ENCODE data around the gene ROBO1. TPM values are rescaled to one million over a fixed set of nuclear protein-coding genes. Genes with fewer than 3 reads are reported as not detected.
"Not testable (repeated sequence)": the region's sequence is repeated elsewhere in the genome, so short reads cannot be mapped to it uniquely, and the experiment has no call there.

Gene ROBO1
- total RNA-seq, 2 experiments from 2014 or later = 8.6 to 9.0 TPM

DNA sequence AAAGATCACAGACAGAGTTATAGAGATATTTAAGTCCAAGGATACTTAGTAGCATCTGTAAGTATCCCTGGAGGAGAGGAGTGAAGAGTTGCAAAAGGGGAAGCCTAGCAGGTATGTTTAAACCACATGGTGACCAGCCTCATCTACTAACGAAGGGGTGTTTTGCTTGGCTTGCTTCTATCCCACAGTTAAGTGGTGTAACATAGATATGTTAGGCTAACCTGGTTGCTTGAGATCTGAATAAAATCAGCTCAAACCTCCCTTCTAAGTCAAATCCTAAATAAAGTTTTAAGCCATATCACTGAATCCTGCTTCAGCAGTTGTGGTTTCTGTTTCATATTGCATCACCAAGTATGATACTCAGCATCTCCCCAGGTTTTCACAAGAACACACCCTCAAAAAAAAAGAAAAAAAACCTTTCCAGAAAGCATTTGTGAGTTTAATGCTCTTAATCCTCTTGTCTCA, 880.2 kb downstream of the ROBO1 start:
- H3K4me3 Mint-ChIP-seq = no peak overlapping the region
- peaks cover 4% of the 10 kb centered on the region for H3K9me3 Mint-ChIP-seq
- no peaks in the 10 kb centered on the region for H3K27me3 Mint-ChIP-seq
- peak overlapping the region; percentile 26 for H3K27ac Mint-ChIP-seq
- TF ChIP-seq, protein P1, sequence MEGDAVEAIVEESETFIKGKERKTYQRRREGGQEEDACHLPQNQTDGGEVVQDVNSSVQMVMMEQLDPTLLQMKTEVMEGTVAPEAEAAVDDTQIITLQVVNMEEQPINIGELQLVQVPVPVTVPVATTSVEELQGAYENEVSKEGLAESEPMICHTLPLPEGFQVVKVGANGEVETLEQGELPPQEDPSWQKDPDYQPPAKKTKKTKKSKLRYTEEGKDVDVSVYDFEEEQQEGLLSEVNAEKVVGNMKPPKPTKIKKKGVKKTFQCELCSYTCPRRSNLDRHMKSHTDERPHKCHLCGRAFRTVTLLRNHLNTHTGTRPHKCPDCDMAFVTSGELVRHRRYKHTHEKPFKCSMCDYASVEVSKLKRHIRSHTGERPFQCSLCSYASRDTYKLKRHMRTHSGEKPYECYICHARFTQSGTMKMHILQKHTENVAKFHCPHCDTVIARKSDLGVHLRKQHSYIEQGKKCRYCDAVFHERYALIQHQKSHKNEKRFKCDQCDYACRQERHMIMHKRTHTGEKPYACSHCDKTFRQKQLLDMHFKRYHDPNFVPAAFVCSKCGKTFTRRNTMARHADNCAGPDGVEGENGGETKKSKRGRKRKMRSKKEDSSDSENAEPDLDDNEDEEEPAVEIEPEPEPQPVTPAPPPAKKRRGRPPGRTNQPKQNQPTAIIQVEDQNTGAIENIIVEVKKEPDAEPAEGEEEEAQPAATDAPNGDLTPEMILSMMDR (IDR thresholded peaks at IDR 0.05) = no peak
- H3K36me3 Mint-ChIP-seq (ENCODE audit: low read depth) = no peaks in the 10 kb centered on the region
- ChIA-PET CTCF (no interaction called here), POLR2A (no interaction called here)
- DNase-seq = no peak
- peak; percentile 49 for ATAC-seq
- H3K4me1 Mint-ChIP-seq (ENCODE audit: low read depth) = no peaks in the 10 kb centered on the region
- intact Hi-C loops (cut with micrococcal nuclease) = no loop called here

DNA sequence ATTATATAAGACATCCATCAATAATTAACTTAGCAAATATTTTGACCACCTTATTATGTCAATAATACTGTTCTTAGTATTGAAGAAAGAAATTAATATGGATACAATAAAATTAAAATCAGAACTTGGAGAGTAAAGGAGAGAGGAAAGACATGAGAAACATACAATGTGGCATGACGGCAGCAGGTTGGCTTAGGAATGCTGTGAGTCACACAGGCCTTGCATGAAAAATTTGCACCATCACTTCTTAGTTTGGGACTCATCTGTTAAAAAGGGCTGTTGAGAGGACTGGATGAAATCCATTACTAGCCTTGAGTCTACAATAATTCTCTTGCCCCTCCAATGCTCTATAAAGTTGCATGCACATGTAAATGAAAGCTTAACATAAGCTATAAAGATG, 880.8 kb downstream of the ROBO1 start:
- ATAC-seq = no peak
- CTCF ChIA-PET = no interaction called here

DNA sequence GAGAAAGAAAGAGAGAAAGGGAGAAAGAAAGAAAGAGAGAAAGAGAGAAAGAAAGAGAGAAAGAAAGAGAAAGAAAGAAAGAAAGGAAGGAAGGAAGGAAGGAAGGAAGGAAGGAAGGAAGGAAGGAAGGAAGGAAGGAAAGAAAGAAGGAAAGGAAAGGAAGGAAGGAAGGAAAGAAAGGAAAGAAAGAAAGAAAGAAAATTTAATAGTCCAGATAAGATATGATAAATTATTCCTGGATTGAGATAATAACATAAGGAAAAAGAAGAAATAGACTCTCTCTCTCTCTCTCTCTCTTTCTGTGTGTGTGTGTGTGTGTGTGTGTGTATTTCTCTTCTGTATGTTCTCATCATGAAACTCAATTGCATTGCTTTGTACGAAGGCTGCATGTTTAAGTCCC, 883.2 kb downstream of the ROBO1 start:
- H3K36me3 Mint-ChIP-seq (ENCODE audit: low read depth); H3K27me3 Mint-ChIP-seq; H3K4me3 Mint-ChIP-seq; POLR2A ChIA-PET; H3K27ac Mint-ChIP-seq; H3K4me1 Mint-ChIP-seq (ENCODE audit: low read depth); CTCF ChIA-PET; ATAC-seq; DNase-seq; intact Hi-C loops (cut with micrococcal nuclease); H3K9me3 Mint-ChIP-seq: not testable (repeated sequence)

More for the DNA sequence above, 880.8 kb downstream of the ROBO1 start:
- no peak overlapping the region for H3K4me3 Mint-ChIP-seq
- peaks cover 4% of the 10 kb centered on the region for H3K9me3 Mint-ChIP-seq
- intact Hi-C loops (cut with micrococcal nuclease) = no loop called here
- no peak for DNase-seq
- no peaks in the 10 kb centered on the region for H3K27me3 Mint-ChIP-seq
- POLR2A ChIA-PET = no interaction called here
- H3K4me1 Mint-ChIP-seq (ENCODE audit: low read depth) = no peaks in the 10 kb centered on the region
- TF ChIP-seq, protein P1 (IDR thresholded peaks at IDR 0.05) = no peak
- no peaks in the 10 kb centered on the region for H3K36me3 Mint-ChIP-seq (ENCODE audit: low read depth)
- no peak overlapping the region for H3K27ac Mint-ChIP-seq

DNA sequence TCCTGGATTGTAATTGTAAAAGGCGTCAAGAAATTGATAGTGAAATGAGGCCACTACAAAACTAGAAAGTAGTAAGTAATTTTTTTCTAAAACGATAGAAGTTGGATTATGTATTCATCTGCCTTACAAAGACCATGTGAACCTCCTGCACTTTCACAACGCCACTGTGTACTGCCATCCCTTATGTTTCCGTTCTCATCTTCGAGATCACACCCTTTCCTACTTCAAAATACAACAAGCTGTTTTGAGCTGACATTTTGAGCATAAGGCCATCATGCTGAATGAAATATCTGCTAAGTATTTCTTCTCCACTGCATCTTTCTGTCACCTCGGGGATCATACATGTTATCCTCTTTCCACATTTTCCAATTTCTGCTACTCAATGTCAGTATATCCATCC, 885.5 kb downstream of the ROBO1 start:
- H3K9me3 Mint-ChIP-seq = no peaks in the 10 kb centered on the region
- no peak for ATAC-seq
- no peaks in the 10 kb centered on the region for H3K4me1 Mint-ChIP-seq (ENCODE audit: low read depth)
- DNase-seq = no peak
- no peak overlapping the region for H3K27ac Mint-ChIP-seq
- TF ChIP-seq, protein P1 (IDR thresholded peaks at IDR 0.05) = no peak
- POLR2A ChIA-PET = interaction anchor here (0.6 kb wide), 1 partner anchor 167 kb away, joined by 3 read pairs; no protein-coding TSS in a partner anchor
- no peaks in the 10 kb centered on the region for H3K36me3 Mint-ChIP-seq (ENCODE audit: low read depth)
- no peaks in the 10 kb centered on the region for H3K27me3 Mint-ChIP-seq
- H3K4me3 Mint-ChIP-seq = no peak overlapping the region
- CTCF ChIA-PET = no interaction called here
- intact Hi-C loops (cut with micrococcal nuclease) = no loop called here

DNA sequence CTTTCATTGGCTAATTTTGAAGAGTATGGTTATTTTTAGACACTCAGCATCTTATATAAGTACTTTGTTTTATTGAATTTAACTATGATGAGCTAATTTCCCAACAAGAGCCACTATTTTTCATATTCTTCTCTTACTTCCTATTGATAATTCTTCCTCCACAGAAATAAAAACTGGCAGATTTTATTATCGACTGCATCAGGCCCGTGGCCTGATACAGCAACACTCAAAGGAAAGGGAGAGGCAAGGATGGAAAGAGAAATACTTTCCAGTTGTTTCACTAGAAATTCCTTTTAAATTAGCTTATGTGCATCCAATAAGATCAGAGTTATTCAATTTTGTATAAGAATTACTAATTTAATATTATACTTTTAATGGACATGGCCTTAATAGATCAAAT, 886.3 kb downstream of the ROBO1 start:
- no peaks in the 10 kb centered on the region for H3K4me1 Mint-ChIP-seq (ENCODE audit: low read depth)
- ChIA-PET CTCF (no interaction called here), POLR2A (interaction anchor here (0.6 kb wide), 1 partner anchor 167 kb away, joined by 3 read pairs; no protein-coding TSS in a partner anchor)
- no peak overlapping the region for H3K4me3 Mint-ChIP-seq
- DNase-seq (no peak), ATAC-seq (no peak)
- TF ChIP-seq, protein P1 (IDR thresholded peaks at IDR 0.05) = no peak
- H3K27ac Mint-ChIP-seq = no peak overlapping the region
- no peaks in the 10 kb centered on the region for H3K36me3 Mint-ChIP-seq (ENCODE audit: low read depth)
- H3K27me3 Mint-ChIP-seq = no peaks in the 10 kb centered on the region
- intact Hi-C loops (cut with micrococcal nuclease) = no loop called here
- no peaks in the 10 kb centered on the region for H3K9me3 Mint-ChIP-seq

Measured in activated CD8-positive, alpha-beta T cell treated with anti-CD3 and anti-CD28 coated beads for 36 hours (primary cell).